HG03280 (cell line): Measurements from ENCODE around the gene SAMD11.

Experiments
- ATAC-seq: cut with Tn5 transposase; IDR thresholded peaks from one replicate; pipeline ENCODE4 v1.9.1; 2021; ENCODE audit warnings: mild to moderate bottlenecking, moderate library complexity; ENCODE audit not compliant: unreplicated experiment

SAMD11 gene

DNA sequence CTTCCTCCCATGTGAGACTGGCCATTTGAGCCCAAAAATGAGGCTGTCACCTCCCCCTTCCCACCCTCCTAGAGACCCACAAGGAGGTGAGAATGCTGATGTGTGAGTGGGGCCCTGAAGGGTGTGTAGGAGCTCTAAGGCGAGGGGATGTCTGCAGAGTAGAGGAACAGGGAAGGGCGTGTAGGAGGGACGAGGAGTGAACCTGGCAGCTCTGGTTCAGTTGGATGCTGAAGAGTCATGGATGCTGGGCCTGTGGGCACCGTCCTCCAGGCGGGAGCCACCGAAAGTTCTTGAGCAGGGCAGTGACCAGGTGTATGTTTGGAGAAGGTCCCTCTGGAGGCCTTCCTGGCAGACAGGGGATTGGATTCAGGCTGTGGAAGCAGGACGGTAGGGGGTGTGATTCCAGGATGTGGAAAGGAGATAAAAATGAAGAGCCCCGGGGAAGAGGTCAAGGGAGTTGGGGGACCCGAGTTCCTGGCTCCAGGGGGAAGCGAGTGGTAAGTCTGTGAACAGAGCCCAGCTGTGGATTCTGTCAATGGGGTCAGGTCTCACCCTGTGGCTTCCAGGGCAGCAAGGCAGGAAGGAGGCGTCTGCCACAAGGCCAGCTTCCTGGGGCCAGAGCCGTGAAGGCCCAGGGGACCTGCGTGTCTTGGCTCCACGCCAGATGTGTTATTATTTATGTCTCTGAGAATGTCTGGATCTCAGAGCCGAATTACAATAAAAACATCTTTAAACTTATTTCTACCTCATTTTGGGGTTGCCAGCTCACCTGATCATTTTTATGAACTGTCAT lies 7.9 kb downstream of the SAMD11 start:
- ATAC-seq, result no peak

DNA sequence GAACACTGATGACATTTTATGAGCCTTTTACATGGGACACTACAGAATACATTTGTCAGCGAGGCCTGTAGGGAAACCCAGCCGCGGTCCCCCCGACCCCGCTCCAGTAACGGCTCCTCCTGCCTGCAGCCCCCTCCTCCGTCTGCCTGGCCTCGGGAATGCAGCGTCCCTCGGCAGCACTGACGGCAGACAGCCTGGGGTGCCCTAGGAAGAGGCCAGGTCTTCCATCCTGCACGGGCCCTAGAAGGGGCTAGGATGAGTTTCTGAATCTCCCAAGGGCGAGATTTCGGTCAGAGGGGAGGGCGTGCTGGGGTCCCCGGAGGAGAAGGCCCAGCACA lies 8.4 kb downstream of the SAMD11 start:
- ATAC-seq, result no peak

DNA sequence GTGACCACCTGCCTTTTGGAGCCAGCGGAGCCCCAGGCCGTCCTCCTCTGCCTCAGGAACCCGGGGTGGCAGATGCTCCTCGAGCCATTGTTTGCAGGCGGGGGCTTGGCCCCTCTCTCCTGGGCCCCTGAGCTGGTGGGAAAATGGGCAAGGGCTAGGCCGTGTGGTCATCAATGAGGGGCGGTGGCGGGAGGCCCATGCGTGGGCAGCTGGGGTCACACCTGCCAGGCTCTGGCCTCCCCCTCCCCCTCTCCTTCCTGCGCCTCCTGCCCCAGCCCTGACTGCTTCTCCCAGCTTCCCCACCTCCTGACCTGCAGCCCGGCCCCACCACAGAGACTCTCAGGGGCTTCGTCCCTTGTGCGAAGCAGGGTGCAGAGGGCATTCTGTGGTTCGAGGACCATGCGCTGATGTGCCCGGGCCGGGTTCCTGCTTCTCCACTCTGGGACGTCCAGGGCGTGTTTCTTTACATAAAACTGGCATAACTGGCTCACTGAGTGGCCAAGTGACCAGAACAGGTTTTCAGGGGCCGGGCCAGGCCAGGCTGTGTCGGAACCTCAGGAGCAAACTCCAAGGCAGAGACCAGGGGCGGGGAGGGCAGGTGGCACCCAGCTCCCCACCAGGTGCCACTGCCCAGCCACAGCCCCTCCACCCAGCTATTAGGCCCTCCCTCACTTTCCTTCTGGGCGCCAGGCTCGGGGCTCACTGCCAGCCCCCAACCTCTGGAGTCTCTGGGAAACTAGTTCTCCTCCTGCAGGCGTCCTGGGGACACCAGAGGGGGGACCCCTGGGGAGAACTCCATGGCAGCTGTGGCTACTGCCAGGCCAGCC lies 9.3 kb downstream of the SAMD11 start:
- ATAC-seq, result no peak

DNA sequence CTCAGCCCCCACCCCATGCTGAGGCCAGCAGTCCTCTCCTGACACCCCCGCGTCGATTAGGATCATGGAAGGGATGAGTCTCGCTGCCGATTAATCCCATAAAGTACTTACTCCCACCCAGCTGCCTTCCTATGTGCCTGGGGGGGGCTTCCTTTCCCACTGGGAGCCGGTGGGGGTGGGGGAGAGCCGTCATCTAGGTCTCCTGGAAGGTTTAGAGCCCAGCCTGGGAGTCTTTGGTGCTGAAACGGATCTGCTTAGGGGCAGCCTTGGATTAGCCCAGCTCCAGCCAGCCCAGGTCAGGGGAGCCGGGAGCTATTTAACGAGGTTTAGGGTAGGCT lies 9.8 kb downstream of the SAMD11 start:
- no peak for ATAC-seq

DNA sequence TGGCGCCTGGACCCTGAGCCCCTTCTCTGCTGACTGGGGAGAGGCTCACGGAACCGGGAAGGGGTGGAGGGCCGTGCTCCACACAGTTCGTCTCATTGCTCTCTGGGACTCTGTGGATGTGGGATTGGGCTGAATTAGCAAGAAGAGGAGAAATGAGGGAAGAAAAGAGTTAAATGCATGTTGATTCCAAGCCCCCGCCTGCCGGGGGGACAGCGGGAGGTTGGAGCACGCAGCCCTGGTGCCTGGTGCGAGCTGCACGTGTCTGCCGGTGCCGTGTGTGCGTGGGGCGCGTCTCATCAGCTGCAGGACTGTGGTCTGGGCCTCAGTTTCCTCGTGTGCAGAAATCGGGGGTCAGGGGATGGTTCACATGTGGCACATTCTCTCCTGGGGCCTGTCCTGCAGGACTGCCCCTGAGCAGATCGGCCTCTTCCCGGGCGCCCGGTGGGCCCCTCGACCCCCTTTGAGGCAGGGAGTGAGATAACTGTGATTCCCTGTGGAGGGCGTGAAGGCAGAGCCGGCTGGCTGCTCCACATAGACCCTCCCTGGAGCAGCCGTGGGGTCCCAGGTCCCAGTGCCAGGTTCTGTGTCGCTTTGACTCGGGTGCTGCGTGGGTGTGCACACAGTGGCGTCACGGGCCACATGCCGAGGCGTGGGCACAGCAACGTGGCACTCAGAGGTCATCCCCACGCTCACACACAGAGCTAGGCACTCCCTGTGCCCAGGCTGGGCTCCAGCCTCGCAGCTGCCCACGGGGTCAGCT lies 11.4 kb downstream of the SAMD11 start:
- ATAC-seq, result no peak

DNA sequence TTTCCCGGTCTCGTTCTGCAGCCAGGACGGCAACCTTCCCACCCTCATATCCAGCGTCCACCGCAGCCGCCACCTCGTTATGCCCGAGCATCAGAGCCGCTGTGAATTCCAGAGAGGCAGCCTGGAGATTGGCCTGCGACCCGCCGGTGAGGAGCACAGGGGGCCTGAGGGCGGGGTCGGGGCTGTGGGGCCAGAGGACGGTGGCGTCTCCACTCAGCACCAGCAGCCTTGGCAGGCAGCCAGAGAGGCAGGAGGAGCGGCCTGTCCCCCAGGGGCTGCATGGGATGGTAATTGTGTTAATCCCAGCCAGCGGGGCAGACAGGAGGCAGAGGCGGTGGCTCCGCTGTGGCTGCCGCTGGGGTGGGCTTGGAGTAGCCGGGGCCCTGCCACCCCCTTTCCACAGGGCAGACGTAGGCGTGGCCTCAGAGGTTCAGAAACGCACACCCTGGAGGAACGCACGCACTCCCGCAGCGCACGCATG lies 12.1 kb downstream of the SAMD11 start:
- no peak for ATAC-seq

DNA sequence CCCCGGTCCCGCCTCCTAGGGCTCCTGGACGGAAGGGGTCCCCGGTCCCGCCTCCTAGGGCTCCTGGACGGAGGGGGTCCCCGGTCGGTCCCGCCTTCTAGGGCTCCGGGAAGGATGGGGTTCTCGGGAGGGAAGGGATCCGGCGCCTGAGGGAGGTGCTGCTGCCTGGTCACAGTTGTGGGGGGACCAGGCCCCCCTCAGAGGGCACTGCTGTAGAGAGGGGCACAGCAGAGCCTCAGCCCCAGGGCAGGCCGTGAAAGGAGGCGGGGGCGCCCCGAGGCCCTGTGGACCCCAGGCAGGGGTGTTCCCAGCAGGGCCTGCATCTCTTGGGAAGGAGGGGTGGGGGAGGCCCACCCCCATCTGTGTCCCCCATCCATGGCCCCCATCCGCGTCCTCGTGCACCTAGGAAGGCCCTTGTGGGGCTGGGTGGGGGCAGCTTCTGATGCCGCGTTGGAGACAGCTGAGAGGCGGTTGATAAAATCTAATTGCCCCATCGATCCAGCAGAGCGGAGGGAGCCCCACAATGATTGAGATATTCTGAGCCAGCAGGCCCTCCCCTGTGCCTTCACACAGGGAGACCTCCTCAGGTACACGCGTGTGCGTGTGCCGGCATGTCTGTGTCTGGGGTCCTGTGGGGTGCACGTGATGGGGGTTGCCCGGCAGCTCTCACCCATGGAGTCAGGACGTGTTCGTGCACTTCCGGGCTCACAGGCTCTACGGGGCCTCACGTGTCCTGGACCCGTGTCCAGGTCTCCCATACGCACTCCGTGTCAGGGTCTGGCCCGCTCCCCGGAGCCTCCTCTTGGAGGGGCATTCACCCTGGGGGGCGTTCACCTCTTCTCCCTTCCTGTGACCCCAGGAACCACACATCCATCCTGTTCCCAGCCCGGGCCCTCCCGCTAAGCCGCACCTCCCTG lies 12.9 kb downstream of the SAMD11 start:
- no peak for ATAC-seq

DNA sequence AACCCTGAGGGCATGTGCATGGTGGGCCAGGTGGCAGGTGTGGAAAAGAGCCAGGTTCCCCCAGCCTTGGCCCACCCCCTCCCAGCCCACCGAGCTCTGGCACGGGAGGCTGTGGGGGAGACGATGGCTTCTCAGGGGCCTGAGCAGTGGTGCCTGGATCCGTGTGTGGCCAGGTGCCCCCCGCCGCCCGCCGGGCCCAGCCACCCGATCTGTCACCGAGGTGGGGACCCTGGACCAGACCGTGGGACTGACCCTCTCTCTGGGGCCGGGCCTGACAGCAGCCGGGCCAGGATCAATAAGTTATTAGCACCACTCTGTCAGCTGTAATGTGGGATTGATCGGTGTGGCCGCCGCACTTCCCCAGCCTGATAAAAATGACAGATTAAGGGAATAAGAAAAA lies 13.8 kb downstream of the SAMD11 start:
- no peak for ATAC-seq

DNA sequence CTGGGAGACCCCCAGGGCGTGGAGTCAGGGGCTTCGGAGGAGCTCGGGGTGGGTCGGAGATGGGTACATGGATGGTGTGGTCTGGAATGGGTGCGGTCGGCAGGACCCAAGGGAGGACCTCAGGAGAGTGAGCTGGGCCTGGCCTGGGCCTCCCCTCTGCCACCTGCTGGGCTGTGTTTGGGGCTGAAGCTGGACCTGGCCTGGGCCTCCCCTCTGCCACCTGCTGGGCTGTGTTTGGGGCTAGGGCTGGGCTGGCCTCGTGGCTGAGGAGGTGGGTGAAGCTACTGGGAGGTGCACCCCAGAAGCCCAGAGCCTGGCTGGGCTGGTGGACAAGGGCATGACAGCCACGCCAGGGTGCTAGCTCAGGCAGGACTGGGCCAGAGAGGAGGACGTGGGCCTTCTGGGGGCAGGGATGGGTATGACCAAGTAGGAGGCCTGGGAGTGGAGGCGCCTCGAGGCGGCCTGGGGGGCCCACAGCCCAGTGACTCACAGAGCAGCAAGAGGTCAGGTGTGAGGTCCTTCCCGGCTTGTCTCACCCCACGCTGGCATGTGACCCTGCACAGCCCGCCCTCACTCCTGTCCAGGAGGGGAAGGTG lies 14.5 kb downstream of the SAMD11 start:
- no peak for ATAC-seq

DNA sequence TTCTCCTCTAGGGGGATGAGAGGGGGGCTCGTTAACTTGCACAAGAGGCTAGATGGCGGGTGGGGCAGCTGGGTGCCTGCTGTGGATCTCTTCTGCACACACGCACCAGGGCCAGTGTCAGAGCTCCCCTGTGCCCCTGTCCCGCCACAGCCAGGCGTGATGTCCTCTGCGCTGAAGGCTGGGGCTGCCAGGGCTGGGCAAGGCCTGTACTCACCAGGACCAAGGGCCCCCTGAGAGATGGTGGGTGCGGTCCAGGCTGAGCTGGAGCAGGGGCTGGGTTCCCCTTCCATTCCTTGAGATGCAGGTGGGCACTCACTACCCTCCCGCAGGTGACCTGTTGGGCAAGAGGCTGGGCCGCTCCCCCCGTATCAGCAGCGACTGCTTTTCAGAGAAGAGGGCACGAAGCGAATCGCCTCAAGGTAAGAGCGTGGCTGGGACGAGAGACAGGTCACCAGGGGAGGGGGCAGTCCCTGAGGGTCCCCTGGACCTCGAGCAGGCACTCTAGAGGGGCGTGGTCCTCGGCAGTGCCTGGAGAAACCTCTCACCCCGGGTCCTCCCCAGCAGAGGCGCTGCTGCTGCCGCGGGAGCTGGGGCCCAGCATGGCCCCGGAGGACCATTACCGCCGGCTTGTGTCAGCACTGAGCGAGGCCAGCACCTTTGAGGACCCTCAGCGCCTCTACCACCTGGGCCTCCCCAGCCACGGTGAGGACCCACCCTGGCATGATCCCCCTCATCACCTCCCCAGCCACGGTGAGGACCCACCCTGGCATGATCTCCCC lies 15.2 kb downstream of the SAMD11 start:
- ATAC-seq, result no peak

DNA sequence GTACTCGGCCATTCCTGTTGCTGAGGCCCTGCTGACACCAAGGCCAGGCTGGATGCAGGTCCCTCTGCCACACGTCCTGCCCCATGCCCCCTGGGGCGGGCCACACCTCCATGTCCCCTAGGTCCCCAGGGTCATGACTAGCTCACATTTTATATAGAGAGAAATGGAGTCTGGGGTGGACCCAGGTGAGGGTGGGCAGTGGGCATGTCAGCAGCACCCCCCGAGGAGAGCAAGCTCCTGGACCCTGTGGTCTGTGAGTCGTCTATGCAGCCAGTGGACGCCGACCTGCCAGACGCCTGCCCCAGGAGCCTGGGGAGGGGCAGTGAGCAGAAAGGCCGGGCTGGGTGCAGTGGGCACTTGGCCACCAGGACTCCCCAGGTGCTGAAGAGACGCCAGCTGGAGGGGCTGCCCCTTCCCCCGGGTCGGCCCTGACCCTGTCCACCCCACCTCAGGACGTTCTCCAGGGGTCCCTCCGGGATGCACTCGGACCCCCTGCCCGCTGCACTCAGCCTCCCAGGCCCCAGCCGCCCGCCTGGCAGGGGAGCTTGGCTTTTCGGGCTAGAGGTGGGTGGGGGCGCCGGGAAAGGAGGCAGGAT lies 15.9 kb downstream of the SAMD11 start:
- ATAC-seq, result no peak

DNA sequence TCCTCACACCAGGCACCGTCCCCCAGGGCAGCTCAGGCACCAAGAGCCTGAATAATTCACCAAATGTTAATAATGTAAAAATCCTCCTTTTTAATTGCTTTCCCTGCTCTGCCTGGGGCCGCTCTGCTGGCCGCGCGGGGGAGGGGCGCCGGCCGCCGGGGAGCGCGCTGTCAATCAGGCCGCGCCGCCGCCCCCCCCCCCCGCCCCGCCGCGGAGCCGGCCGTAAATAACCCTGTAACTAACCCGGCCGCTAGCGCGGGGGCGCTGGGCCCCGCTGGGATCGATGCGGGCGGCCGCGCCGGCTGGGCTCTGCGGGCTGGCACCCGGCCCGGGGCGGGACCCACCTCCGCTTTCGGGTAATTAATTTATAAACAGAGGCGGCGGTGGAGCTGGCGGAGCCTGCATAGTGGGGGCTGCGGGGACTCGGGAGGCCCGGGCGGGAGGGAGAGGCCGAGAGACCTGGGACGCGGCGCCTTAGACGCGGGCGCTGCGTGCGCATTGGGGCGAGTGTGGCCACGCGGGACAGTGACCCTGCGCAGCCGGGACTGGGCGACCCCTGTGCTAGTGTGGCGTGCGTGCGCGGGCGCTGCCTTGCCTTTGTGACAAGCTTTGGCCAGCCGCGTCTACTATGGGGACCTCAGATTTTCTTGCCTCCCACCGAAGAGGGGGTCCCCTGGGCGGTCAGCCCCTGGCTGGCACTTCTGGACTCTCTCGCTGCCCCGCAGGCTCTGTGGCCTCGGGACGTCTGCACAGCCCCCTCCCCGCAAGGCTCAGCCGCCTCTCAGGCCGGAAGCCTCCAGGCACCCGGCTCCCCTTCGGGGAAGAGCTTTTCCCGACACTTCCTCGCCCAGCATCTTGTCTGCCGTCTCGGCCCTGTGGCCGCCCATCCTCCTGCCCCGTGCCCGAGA lies 16.6 kb downstream of the SAMD11 start:
- ATAC-seq, result no peak

DNA sequence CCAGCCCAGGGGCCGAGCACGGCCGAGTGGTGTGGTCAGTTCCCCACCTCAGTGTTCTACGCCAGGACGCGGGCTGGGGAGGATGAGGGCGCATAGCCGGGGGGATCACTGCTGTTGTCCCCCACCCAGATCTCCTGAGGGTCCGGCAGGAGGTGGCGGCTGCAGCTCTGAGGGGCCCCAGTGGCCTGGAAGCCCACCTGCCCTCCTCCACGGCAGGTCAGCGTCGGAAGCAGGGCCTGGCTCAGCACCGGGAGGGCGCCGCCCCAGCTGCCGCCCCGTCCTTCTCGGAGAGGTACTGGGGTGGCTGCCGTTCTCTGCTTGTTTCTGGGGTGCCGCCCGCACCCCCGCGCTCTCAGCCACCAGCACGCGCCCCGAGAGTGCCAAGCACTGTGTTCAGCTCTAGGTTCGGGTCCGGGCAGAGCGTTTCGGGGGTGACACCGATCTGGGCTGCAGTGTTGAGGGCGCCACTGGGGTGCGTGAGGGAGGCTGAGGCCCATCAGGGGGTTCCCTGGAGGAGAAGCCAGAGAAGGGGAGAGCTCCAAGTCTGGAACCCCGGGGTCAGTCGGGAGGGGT lies 17.4 kb downstream of the SAMD11 start:
- ATAC-seq, result no peak

DNA sequence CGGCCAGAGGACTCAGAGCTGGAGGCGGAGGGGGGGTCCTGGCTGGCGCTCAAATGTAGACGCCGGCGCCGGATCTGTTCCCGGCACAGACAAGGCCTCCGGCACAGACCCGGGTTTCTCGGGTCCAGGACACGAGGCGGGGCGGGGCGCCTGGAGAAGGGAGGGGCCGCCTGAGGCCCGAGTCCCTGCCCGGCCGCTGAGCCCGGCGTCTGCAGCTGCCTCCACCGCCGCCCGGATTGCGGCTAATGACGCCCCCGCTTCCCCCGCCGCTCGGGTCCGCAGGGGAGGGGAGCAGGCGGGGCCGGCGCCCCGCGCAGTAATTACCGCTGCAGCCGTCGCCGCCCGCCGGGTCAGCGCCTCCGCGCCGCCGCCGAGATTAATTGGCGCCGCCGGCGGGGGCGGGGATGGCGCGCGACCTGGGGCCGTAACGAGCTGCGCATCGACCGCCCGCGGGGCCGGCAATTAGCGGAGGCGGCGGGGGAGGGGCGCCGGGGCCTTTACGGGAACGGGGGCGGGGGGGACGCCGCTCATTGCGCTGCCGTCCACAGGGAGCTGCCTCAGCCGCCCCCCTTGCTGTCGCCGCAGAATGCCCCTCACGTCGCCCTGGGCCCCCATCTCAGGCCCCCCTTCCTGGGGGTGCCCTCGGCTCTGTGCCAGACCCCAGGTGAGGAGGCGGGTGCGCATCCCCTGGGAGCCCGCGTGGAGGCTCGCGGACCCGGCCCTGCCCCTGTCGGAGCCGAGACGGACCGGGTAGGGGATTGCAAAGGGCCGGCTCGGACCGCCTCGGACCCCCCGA lies 18.1 kb downstream of the SAMD11 start:
- no peak for ATAC-seq

DNA sequence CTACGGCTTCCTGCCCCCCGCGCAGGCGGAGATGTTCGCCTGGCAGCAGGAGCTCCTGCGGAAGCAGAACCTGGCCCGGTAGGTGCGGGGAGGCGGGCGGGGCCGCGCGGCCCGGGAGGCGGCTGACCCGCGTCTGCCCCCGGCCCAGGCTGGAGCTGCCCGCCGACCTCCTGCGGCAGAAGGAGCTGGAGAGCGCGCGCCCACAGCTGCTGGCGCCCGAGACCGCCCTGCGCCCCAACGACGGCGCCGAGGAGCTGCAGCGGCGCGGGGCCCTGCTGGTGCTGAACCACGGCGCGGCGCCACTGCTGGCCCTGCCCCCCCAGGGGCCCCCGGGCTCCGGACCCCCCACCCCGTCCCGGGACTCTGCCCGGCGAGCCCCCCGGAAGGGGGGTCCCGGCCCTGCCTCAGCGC lies 18.7 kb downstream of the SAMD11 start:
- no peak for ATAC-seq

DNA sequence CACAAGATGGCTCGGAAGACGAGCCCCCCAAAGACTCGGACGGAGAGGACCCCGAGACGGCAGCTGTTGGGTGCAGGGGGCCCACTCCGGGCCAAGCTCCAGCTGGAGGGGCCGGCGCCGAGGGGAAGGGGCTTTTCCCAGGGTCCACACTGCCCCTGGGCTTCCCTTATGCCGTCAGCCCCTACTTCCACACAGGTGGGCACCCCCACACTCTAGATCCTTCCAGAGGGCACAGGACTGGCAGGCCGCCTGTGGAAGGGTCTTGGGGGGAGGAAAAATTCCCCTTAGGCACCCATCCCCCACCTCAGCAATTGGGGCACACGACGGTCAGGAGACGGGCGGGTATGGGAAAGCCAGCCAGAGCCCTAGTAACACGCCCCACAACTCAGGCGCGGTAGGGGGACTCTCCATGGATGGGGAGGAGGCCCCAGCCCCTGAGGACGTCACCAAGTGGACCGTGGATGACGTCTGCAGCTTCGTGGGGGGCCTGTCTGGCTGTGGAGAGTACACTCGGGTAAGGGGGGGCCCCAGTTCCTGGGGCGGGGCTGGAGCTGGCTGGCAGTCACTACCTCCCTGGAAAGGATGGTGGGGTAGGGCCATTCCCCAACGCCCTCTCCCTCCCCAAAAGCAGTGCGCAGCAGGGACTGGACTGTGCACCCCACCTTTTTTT lies 19.3 kb downstream of the SAMD11 start:
- ATAC-seq, result no peak
